ENCODE results near the gene GDF10. TPM values are rescaled to one million over a fixed set of nuclear protein-coding genes. Genes with fewer than 3 reads are reported as not detected.
A peak's percentile ranks its signal among the peaks of the same experiment; 100 is the strongest.

GDF10 gene
- total and polyA plus RNA-seq, 9 of the 15 experiments (the other 6 are each of a cell fraction or from before 2014, with no cell fraction given) = 0.03 to 0.20 (median 0.11) TPM; not detected in 6

DNA sequence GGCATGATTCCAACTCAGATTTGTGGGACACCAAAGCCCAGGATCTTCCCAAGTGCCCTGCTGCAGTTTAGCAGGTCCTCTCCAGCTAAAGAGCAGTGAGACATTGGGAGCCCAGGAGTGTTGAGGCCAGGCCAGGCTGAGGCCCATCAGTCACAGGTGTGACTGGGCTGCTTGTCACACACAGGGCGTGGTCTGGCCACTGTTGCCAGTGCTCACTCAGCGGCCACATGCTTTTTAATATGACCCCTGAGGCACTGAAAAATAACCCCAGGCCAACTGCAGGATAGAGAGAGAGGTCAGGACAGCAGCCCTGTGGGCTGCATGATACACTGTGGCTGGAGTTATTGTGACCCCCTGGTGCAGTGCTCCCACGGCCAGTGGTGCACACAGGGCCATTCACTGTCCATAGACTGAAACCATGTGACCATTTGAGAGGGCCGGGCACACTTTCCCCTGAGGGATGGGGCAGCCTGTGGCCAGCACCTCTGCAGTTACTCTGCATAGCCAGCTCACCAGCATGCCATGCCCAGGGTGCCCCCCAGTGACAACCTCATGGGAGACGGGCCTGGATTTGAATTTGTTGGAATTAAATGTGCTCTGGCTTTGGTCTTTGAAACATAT lies 26.4 kb downstream of the GDF10 start (continued):
- TF ChIP-seq, protein P1, sequence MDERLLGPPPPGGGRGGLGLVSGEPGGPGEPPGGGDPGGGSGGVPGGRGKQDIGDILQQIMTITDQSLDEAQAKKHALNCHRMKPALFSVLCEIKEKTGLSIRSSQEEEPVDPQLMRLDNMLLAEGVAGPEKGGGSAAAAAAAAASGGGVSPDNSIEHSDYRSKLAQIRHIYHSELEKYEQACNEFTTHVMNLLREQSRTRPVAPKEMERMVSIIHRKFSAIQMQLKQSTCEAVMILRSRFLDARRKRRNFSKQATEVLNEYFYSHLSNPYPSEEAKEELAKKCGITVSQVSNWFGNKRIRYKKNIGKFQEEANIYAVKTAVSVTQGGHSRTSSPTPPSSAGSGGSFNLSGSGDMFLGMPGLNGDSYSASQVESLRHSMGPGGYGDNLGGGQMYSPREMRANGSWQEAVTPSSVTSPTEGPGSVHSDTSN (CRISPR knock-in tag; IDR thresholded peaks at IDR 0.05; ENCODE audit: low read depth) = no peak
- TF ChIP-seq, protein P1 (tag; conservative IDR thresholded peaks at IDR 0.05; ENCODE audit: low read depth) = peak; percentile 63

DNA sequence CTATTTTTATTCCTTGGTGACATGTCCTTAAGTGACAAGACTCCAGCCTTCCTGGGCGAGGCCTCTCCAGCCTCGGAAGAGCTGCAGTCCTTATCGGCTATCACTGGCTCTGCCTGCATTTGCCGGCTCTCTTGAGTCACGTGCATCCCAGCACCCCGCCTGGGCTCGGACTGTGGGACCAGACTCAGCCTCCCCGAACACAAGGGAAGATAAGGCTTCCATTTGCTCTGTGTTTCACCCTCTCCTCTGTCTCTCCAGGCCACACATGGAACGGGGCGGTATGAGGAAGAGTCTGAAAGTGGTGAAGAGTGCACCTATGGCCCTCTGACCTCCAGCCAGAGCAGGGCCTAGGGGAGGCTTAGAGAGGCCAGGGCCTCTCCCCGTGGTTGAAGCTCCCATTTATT lies 26.9 kb downstream of the GDF10 start:
- whole genome bisulfite sequencing (ENCODE audit: insufficient coverage, low coverage, missing lambda C conversion rate) = 3% methylated on average over 11 of the region's 11 CpGs
- Histone ChIP-seq H3K27ac (ENCODE audit: extremely low read depth, low read depth, low read length) (peak overlapping the region; percentile 39; the same call in 2 of the 3 replicates), H2AFZ (ENCODE audit: low read depth, low read length) (peak overlapping the region; percentile 87), H3K4me2 (ENCODE audit: insufficient read depth, low read length) (peak overlapping the region; percentile 49), H3K79me2 (ENCODE audit: control insufficient read depth, insufficient read depth, low read length) (no peaks in the 10 kb centered on the region), H3K27me3 (ENCODE audit: control insufficient read depth in 2 of 2, insufficient read depth in 2 of 2, low read length in 2 of 2) (no peaks in the 10 kb centered on the region), H3K4me1 (replicated peaks in 1 of 2; ENCODE audit: control insufficient read depth in 2 of 2, insufficient read depth in 2 of 2, low read length in 2 of 2) (peaks cover 38 to 45% of the 10 kb centered on the region in 2 experiments), H3K9ac (ENCODE audit: insufficient read depth in 1 of 2, low read depth in 2 of 2, low read length in 2 of 2) (peak overlapping the region in 1 of 2 experiments; percentile 88; a peak in 2 of 4 replicates), H3K36me3 (ENCODE audit: control insufficient read depth, insufficient read depth, low read length) (no peaks in the 10 kb centered on the region), H4K20me1 (replicated peaks; ENCODE audit: control insufficient read depth, insufficient read depth, low read length) (no peaks in the 10 kb centered on the region), H3K9me3 (replicated peaks; ENCODE audit: control insufficient read depth, insufficient read depth, low read depth, low read length) (no peaks in the 10 kb centered on the region), H3K4me3 (no peak overlapping the region), H3K9me1 (ENCODE audit: control insufficient read depth, insufficient read depth, low read length) (no peaks in the 10 kb centered on the region)
- no TSS peak for BruUV-seq (replicated peaks)
- ATAC-seq (peak; percentile 90), DNase-seq (ENCODE audit: extremely low read depth in 1 of 4, low spot score in 3 of 4) (peak; percentile 79 to 90 (median 82)), FAIRE-seq (no peak)
- intact Hi-C loops (cut with micrococcal nuclease) = no loop called here
- ChIA-PET POLR2A (interaction anchor here (0.6 to 1.2 kb wide), 3 partner anchors 10 to 245 kb away, joined by 4 to 5 read pairs (median 4); no protein-coding TSS in a partner anchor), CTCF (ENCODE audit: low intra/inter-chr PET ratio) (no interaction called here)
- in situ Hi-C loops (cut with MboI) = no loop called here
- TF ChIP-seq CXXC5 (CRISPR knock-in tag; IDR thresholded peaks at IDR 0.05) (peak; percentile 91), CBFA2T2 (conservative IDR thresholded peaks at IDR 0.05) (peak; percentile 52), STAT5B (CRISPR knock-in tag; IDR thresholded peaks at IDR 0.05) (no peak), EHMT2 (IDR thresholded peaks at IDR 0.05) (no peak), RUNX1 (IDR thresholded peaks at IDR 0.05; ENCODE audit: low read depth) (no peak), SMAD4 (CRISPR knock-in tag; conservative IDR thresholded peaks at IDR 0.05) (peak; percentile 87; the same call in 1 of the 2 replicates), POLR2A (conservative IDR thresholded peaks at IDR 0.05) (no peak), CC2D1A (IDR thresholded peaks at IDR 0.05) (no peak), ZNF77 (CRISPR knock-in tag; IDR thresholded peaks at IDR 0.05) (no peak), ZNF347 (CRISPR knock-in tag; IDR thresholded peaks at IDR 0.05; ENCODE audit: low read depth) (no peak), TCF7L2 (IDR thresholded peaks at IDR 0.05; ENCODE audit: low read depth, low read length) (no peak), RBM22 (IDR thresholded peaks at IDR 0.05; ENCODE audit: low read depth, low read length, poor library complexity, severe bottlenecking) (no peak), TOE1 (IDR thresholded peaks at IDR 0.05; ENCODE audit: borderline replicate concordance) (peak; percentile 95), TOE1 (CRISPR knock-in tag; IDR thresholded peaks at IDR 0.05; ENCODE audit: borderline replicate concordance, low read depth) (no peak)
- TF ChIP-seq, protein P2, sequence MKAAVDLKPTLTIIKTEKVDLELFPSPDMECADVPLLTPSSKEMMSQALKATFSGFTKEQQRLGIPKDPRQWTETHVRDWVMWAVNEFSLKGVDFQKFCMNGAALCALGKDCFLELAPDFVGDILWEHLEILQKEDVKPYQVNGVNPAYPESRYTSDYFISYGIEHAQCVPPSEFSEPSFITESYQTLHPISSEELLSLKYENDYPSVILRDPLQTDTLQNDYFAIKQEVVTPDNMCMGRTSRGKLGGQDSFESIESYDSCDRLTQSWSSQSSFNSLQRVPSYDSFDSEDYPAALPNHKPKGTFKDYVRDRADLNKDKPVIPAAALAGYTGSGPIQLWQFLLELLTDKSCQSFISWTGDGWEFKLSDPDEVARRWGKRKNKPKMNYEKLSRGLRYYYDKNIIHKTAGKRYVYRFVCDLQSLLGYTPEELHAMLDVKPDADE (conservative IDR thresholded peaks at IDR 0.05; ENCODE audit: control insufficient read depth, low read depth, low read length) = no peak
- TF ChIP-seq, protein P3, sequence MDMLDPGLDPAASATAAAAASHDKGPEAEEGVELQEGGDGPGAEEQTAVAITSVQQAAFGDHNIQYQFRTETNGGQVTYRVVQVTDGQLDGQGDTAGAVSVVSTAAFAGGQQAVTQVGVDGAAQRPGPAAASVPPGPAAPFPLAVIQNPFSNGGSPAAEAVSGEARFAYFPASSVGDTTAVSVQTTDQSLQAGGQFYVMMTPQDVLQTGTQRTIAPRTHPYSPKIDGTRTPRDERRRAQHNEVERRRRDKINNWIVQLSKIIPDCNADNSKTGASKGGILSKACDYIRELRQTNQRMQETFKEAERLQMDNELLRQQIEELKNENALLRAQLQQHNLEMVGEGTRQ (CRISPR knock-in tag; IDR thresholded peaks at IDR 0.05) = peak; percentile 88

All from K562 (cell line).